HuH-7 (cell line): ENCODE data around the gene SH3GLB1.
"Not testable (repeated sequence)": the region's sequence is repeated elsewhere in the genome, so short reads cannot be mapped to it uniquely, and the experiment has no call there.

ENCODE experiments used
- DNase-seq: peaks from one replicate; pipeline ENCODE4 v3.0.0; 2011; ENCODE audit warnings: low spot score

The SH3GLB1 gene

GRCh38 chr1:86704458-86704971 is at the start of gene SH3GLB1:
Gene SH3GLB1, plus strand, starts transcription at chr1:86704576. Its CDS starts 324 bp downstream, at chr1:86704900.
- peak; percentile 73 for DNase-seq

GRCh38 chr1:86658381-86658780 is 46.0 kb upstream of the SH3GLB1 start:
- not testable (repeated sequence) for DNase-seq

- DNase-seq, result no peak
Measured at GRCh38 chr1:86666368-86666767, 38.0 kb upstream of the SH3GLB1 start.

- DNase-seq, result no peak
Measured at GRCh38 chr1:86687595-86687994, 16.8 kb upstream of the SH3GLB1 start.

- no peak for DNase-seq
Measured at GRCh38 chr1:86692641-86693040, 11.7 kb upstream of the SH3GLB1 start.

- no peak for DNase-seq
Measured at GRCh38 chr1:86695400-86695799, 9.0 kb upstream of the SH3GLB1 start.

GRCh38 chr1:86696522-86696921 is 7.9 kb upstream of the SH3GLB1 start:
- DNase-seq, result no peak

GRCh38 chr1:86699186-86699585 is 5.2 kb upstream of the SH3GLB1 start:
- no peak for DNase-seq

GRCh38 chr1:86701731-86702130 is 2.6 kb upstream of the SH3GLB1 start:
- no peak for DNase-seq

GRCh38 chr1:86702954-86703494 is 1.4 kb upstream of the SH3GLB1 start:
- not testable (repeated sequence) for DNase-seq

GRCh38 chr1:86703696-86704457 is 499 bp upstream of the SH3GLB1 start:
- peak; percentile 24 for DNase-seq

GRCh38 chr1:86704972-86705664 is 742 bp downstream of the SH3GLB1 start:
- peak; percentile 36 for DNase-seq

- no peak for DNase-seq
Measured at GRCh38 chr1:86705665-86705985, 1.2 kb downstream of the SH3GLB1 start.

- peak; percentile 10 for DNase-seq
Measured at GRCh38 chr1:86706018-86706635, 1.8 kb downstream of the SH3GLB1 start.

- DNase-seq, result no peak
Measured at GRCh38 chr1:86708920-86709319, 4.5 kb downstream of the SH3GLB1 start.

GRCh38 chr1:86712088-86712860 is 7.9 kb downstream of the SH3GLB1 start:
- no peak for DNase-seq

GRCh38 chr1:86713477-86713876 is 9.1 kb downstream of the SH3GLB1 start:
- no peak for DNase-seq

GRCh38 chr1:86714159-86714558 is 9.8 kb downstream of the SH3GLB1 start:
- DNase-seq, result no peak

GRCh38 chr1:86714561-86715244 is 10.3 kb downstream of the SH3GLB1 start:
- DNase-seq, result no peak

GRCh38 chr1:86718786-86719185 is 14.4 kb downstream of the SH3GLB1 start:
- DNase-seq, result no peak

GRCh38 chr1:86731416-86731815 is 27.0 kb downstream of the SH3GLB1 start:
- DNase-seq, result no peak
